Measurements from ENCODE around the gene OR52E2. TPM values are rescaled to one million over a fixed set of nuclear protein-coding genes. Genes with fewer than 3 reads are reported as not detected.

The OR52E2 gene
- polyA plus RNA-seq, 3 donors = not detected

DNA sequence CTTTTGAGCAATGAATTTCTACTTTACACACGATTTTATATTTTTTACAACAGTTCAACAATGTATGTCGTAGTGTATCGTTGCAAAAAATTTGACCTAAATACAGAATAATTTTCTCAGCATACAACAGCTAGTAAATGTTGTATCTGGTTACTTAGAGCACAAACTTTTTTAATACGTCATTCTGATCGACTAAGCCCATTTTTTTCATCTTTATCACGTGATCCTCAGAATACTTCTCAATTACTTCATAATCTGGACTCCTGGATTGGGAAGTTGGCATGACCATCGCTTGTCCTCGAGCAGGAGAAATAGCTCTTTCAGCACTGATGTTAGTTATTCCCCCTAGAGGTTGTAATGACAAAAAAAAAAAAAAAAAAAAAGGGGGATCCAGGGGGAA is 48.2 kb downstream of the OR52E2 start:
- DNase-seq = no peak
- H3K4me3 Mint-ChIP-seq = no peak overlapping the region
- TF ChIP-seq, protein P1, sequence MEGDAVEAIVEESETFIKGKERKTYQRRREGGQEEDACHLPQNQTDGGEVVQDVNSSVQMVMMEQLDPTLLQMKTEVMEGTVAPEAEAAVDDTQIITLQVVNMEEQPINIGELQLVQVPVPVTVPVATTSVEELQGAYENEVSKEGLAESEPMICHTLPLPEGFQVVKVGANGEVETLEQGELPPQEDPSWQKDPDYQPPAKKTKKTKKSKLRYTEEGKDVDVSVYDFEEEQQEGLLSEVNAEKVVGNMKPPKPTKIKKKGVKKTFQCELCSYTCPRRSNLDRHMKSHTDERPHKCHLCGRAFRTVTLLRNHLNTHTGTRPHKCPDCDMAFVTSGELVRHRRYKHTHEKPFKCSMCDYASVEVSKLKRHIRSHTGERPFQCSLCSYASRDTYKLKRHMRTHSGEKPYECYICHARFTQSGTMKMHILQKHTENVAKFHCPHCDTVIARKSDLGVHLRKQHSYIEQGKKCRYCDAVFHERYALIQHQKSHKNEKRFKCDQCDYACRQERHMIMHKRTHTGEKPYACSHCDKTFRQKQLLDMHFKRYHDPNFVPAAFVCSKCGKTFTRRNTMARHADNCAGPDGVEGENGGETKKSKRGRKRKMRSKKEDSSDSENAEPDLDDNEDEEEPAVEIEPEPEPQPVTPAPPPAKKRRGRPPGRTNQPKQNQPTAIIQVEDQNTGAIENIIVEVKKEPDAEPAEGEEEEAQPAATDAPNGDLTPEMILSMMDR (IDR thresholded peaks at IDR 0.05) = no peak
- no CpG with 5 or more reads among the region's 8 CpGs for WGBS (ENCODE audit: insufficient coverage)
- H3K4me1 Mint-ChIP-seq = no peaks in the 10 kb centered on the region
- no peak overlapping the region for H3K27ac ChIP-seq (ENCODE audit: low read depth in 1 of 2, low read length in 2 of 2)
- intact Hi-C loops (cut with micrococcal nuclease) = no loop called here
- no peaks in the 10 kb centered on the region for H3K36me3 Mint-ChIP-seq
- H3K9me3 ChIP-seq (replicated peaks in 1 of 2; ENCODE audit: control insufficient read depth in 1 of 2, insufficient read depth in 1 of 2, low read length in 2 of 2) = no peaks in the 10 kb centered on the region
- no peak overlapping the region for H3K27ac Mint-ChIP-seq
- H3K4me2 ChIP-seq (replicated peaks; ENCODE audit: extremely low read depth, low read length, poor library complexity, severe bottlenecking) = no peak overlapping the region
- H3K27me3 ChIP-seq (ENCODE audit: control insufficient read depth in 2 of 2, insufficient read depth in 2 of 2, low read length in 2 of 2) = peaks cover 0 to 2% of the 10 kb centered on the region in 2 donors
- H3K4me3 ChIP-seq (replicated peaks in 1 of 3; ENCODE audit: low read depth in 2 of 3, low read length in 3 of 3) = no peak overlapping the region
- H3K79me2 ChIP-seq (ENCODE audit: insufficient read depth, low read length) = no peaks in the 10 kb centered on the region
- no peaks in the 10 kb centered on the region for H4K20me1 ChIP-seq (ENCODE audit: insufficient read depth, low read length)
- H3K9ac ChIP-seq (ENCODE audit: insufficient read depth, low read length, poor library complexity, severe bottlenecking) = no peak overlapping the region
- H3K36me3 ChIP-seq (replicated peaks in 1 of 2; ENCODE audit: control insufficient read depth in 1 of 2, insufficient read depth in 2 of 2, low read length in 2 of 2) = no peaks in the 10 kb centered on the region
- no peaks in the 10 kb centered on the region for H3K4me1 ChIP-seq (ENCODE audit: control insufficient read depth in 1 of 2, insufficient read depth in 2 of 2, low read length in 2 of 2)
- peaks cover 0 to 4% (median 0%) of the 10 kb centered on the region in 7 donors for H3K9me3 Mint-ChIP-seq
- H3K27me3 Mint-ChIP-seq (ENCODE audit: low read depth in 3 of 3) = peaks cover 0 to 3% (median 0%) of the 10 kb centered on the region in 3 donors
- H2AFZ ChIP-seq (ENCODE audit: insufficient read depth, low read depth, low read length, poor library complexity, severe bottlenecking) = no peak overlapping the region

Other genes with a start within 250 kb of the OR52E2 start
- gene OR51F2, start 238.3 kb downstream of the OR52E2 start, polyA plus RNA-seq = not detected
- gene OR51S1, start 210.4 kb downstream of the OR52E2 start, polyA plus RNA-seq = not detected
- gene OR51T1, start 177.7 kb downstream of the OR52E2 start, polyA plus RNA-seq = not detected
- gene OR51A7, start 155.8 kb downstream of the OR52E2 start, polyA plus RNA-seq = not detected
- gene OR51G2, start 140.3 kb downstream of the OR52E2 start, polyA plus RNA-seq = not detected
- not detected for gene OR51G1, start 135.3 kb downstream of the OR52E2 start, polyA plus RNA-seq
- not detected for gene OR51A4, start 112.0 kb downstream of the OR52E2 start, polyA plus RNA-seq
- not detected for gene OR51A2, start 103.9 kb downstream of the OR52E2 start, polyA plus RNA-seq
- not detected for gene OR51L1, start 64.8 kb downstream of the OR52E2 start, polyA plus RNA-seq
- not detected for gene OR52J3, start 13.1 kb downstream of the OR52E2 start, polyA plus RNA-seq
- not detected for gene OR52E1, start 9.9 kb upstream of the OR52E2 start, polyA plus RNA-seq
- not detected for gene OR52A5, start 78.7 kb upstream of the OR52E2 start, polyA plus RNA-seq
- not detected for gene OR52A1, start 95.1 kb upstream of the OR52E2 start, polyA plus RNA-seq
- not detected for gene OR51V1, start 141.1 kb upstream of the OR52E2 start, polyA plus RNA-seq
- gene HBB, start 167.4 kb upstream of the OR52E2 start, polyA plus RNA-seq = 100 to 1,000 TPM in 2 of 3 donors, 1 to 10 TPM in 1; 3.0 to 298 (median 278) TPM
- not detected for gene HBD, start 174.9 kb upstream of the OR52E2 start, polyA plus RNA-seq
- not detected for gene HBG1, start 190.2 kb upstream of the OR52E2 start, polyA plus RNA-seq
- gene HBG2, start 195.2 kb upstream of the OR52E2 start, polyA plus RNA-seq = 1 to 10 TPM in 1 of 3 donors, not detected in 2; 5.1 TPM
- gene HBE1, start 210.3 kb upstream of the OR52E2 start, polyA plus RNA-seq = not detected
- gene OR51B4, start 242.3 kb upstream of the OR52E2 start, polyA plus RNA-seq = not detected

Measured in CD14-positive monocyte (primary cell).